NCI-H146 (cell line): ENCODE results near the gene NDC1.
"Not testable (repeated sequence)": the region's sequence is repeated elsewhere in the genome, so short reads cannot be mapped to it uniquely, and the experiment has no call there.

Source experiments
- DNase-seq: peaks from one replicate; lab custom pipeline; 2025; lab: John Stamatoyannopoulos, UW

Gene NDC1

GRCh38 chr1:53822931-53823330 is 15.2 kb downstream of the NDC1 start:
- no peak for DNase-seq

GRCh38 chr1:53821380-53821779 is 16.7 kb downstream of the NDC1 start:
- no peak for DNase-seq

GRCh38 chr1:53819387-53819786 is 18.7 kb downstream of the NDC1 start:
- DNase-seq, result no peak

GRCh38 chr1:53816584-53816983 is 21.5 kb downstream of the NDC1 start:
- not testable (repeated sequence) for DNase-seq

- not testable (repeated sequence) for DNase-seq
Observed at GRCh38 chr1:53815484-53815883, 22.6 kb downstream of the NDC1 start.

GRCh38 chr1:53811414-53811851 is 26.7 kb downstream of the NDC1 start:
- no peak for DNase-seq

- DNase-seq, result no peak
Observed at GRCh38 chr1:53810497-53810896, 27.6 kb downstream of the NDC1 start.

GRCh38 chr1:53810007-53810406 is 28.1 kb downstream of the NDC1 start:
- no peak for DNase-seq

GRCh38 chr1:53807916-53808315 is 30.2 kb downstream of the NDC1 start:
- DNase-seq, result no peak

- no peak for DNase-seq
Observed at GRCh38 chr1:53804791-53805505, 33.1 kb downstream of the NDC1 start.

GRCh38 chr1:53804181-53804580 is 33.9 kb downstream of the NDC1 start:
- DNase-seq, result no peak

- no peak for DNase-seq
Observed at GRCh38 chr1:53800621-53801020, 37.5 kb downstream of the NDC1 start.

- no peak for DNase-seq
Observed at GRCh38 chr1:53799141-53799540, 39.0 kb downstream of the NDC1 start.

GRCh38 chr1:53792806-53793205 is 45.3 kb downstream of the NDC1 start:
- DNase-seq, result no peak

GRCh38 chr1:53787655-53788054 is 50.4 kb downstream of the NDC1 start:
- no peak for DNase-seq

- DNase-seq, result no peak
Observed at GRCh38 chr1:53783056-53783455, 55.0 kb downstream of the NDC1 start.

GRCh38 chr1:53781654-53782053 is 56.4 kb downstream of the NDC1 start:
- no peak for DNase-seq

- no peak for DNase-seq
Observed at GRCh38 chr1:53777272-53777671, 60.8 kb downstream of the NDC1 start.

GRCh38 chr1:53771648-53772047 is 66.4 kb downstream of the NDC1 start:
- DNase-seq, result no peak

GRCh38 chr1:53769780-53770179 is 68.3 kb downstream of the NDC1 start:
- DNase-seq, result no peak

GRCh38 chr1:53769184-53769583 is 68.9 kb downstream of the NDC1 start:
- no peak for DNase-seq

GRCh38 chr1:53766831-53767405 is 71.2 kb downstream of the NDC1 start:
- no peak for DNase-seq

- DNase-seq, result no peak
Observed at GRCh38 chr1:53766194-53766742, 71.8 kb downstream of the NDC1 start.

GRCh38 chr1:53765657-53766056 is 72.4 kb downstream of the NDC1 start:
- DNase-seq, result no peak
